OCI-M2 (cell line): ENCODE data around the gene LRRC8A.

Experiments
- DNase-seq: peaks from one replicate; lab custom pipeline; 2025; ENCODE audit not compliant: unreplicated experiment; lab: John Stamatoyannopoulos, UW

Gene LRRC8A

DNA sequence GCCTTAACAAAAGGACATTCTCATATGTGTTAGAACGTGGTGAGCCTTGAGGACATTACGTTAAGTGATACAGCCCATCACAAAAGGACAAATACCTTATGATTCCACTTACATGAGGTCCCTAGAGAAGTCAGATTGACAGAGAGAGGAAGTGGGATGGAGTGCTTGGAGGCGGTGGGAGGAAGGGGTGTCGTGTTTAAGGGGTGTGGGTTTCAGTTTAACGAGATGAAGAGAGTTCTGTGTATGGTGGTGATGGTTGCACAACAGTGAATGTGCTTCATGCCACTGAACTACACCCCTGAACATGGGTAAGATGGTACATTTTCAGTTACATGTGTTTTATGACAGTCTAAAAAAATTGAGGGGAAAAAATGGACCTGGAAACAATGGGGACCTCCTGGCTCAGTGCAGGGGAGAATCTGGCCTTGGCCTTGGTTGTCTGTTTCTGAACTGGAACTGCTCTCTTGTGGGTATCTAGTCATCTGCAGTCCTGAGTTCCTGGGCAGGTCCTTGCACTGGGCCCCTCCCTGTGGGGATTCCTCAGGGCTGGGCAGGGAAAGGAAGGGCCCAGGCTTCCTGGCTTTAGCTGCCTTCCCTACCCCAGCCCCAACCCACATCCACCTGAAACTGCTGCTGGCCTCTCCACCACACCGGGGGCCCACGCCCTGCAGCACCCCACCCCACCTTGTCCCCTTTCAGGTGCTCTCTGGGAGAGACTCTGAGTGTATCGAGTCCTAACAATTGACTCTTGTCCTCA is 17.8 kb downstream of the LRRC8A start:
- no peak for DNase-seq

DNA sequence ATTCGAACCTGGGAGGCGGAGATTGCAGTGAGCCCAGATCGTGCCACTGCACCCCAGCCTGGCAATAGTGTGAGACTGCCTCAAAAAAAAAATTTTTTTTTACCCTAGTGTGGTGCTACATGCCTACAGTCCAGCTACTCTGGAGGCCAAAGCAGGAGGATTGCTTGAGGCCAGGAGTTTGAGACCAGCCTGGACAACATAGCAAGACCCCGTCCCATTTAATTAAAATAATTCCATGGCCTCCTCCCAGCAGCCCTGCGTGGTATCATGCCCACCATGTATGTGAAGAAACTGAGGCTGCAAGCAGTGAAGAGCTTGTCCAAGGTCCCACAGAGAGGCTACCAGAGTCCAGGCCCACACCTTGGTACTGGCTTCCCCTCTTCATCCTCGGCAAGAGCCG is 19.4 kb downstream of the LRRC8A start:
- no peak for DNase-seq

DNA sequence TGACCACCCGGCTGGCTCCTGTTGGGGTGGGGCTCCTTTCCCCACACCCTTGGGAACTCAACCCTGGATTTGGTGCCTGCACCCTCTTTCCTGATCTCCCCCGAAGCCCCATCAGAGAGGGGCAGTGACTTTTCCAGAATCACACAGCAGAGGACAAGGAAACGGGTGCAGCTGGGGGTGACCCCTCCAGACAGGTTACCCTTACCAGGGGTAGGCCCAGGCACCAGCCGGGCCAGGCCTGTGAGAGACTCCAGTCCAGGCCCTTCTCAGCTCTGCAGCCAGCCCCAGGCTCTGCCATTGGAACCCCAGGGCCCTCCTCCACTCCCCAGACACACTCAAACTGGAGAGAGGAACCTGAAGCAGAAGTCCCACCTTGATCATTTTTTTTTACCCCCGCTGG is 19.9 kb downstream of the LRRC8A start:
- DNase-seq, result no peak

DNA sequence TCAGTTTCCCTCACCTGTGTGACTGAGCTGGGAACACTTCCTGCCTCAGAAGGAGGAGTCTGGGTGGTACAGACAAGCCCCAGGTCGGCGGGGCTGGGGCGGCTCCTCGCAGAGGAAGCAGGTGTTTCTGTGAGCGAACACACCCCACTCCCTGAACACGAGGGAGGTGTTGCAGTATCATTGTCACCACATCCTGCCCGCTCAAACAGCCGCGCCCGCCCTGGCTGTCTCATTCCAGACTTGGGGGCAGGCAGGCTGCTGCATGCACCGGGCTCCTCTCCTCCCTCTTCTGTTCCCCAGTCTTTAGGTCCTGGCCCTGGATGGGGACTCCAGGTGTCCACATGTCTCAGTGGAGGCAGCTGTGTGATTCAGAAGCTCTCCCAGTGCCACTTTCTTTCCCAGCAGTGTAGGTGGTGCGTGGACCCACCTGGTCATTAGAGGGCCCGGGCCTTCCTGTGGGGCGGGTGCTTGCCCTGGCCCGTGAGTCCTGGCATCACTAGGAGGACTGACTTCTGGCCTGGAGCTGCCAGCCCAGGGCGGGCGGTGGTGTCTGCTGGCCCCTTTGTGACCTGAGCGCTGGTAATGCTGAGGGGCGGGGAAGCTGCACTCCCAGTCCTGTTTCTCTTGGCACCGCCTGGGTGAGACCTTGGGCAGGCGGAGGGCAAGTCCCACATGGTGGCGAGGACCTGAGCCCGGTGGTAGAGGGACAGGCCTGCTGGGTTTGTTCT is 20.6 kb downstream of the LRRC8A start:
- DNase-seq, result no peak

DNA sequence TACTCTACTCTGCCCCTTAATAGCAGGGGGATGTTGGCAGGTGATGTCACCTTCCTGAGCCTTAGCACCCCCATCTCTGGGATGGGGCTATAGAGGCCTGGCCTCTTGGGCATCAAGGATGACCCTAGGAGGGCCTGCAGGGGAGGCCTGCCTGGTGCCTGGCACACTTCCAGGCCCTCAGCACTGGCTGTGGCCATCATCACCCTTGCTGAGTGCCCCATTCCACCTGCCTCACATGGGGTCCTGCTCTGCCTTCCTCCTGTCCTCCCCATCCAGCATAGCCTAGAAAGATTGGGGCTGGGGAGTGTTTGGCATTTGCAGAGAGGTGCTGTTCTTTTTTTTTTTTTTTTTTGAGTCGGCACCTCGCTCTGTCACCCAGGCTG is 21.1 kb downstream of the LRRC8A start:
- DNase-seq, result no peak

DNA sequence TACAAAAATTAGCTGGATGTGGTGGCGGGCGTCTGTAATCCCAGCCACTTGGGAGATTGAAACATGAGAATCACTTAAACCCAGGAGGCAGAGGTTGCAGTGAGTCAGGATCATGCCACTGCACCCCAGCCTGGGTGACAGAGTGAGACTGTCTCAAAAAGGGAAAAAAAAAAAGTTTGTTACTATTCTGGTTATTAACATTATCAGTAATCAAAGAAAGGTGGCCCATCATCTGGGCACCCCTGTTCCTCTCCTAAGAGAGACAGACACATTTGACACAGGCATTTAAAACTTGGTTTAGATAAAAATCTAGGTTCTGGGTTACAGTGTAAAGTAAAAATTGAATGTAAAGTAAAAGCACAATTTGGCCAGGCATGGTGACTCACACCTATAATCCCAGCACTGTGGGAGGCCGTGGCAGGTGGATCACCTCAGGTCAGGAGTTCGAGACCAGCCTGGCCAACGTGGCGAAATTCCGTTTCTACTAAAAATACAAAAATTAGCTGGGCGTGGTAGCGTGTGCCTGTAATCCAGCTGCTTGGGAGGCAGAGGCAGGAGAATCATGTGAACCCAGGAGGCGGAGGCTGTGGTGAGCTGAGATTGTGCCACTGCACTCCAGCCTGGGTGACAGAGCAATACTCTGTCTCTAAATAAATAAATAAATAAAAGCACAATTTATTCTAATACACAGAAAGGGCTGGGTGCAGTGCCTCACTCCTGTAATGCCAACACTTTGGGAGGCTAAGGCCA is 22.1 kb downstream of the LRRC8A start:
- DNase-seq, result no peak

DNA sequence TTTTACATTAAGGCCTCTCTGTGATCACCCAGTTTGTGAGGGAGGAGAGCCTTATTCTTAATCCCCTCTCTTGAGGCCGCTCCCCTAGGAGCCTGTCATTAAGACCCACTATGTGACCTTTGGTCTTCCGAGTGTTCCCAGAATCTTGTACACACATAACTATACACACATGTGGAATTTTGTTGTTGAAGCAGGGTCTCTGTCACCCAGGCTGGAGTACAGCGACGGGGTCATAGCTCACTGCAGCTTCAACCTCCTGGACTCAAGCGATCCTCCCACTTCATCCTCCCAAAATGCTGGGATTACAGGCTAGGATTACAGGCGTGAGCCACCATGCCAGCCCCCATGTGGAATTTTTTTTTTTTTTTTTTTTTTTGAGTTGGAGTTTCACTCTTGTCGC is 24.0 kb downstream of the LRRC8A start:
- no peak for DNase-seq

DNA sequence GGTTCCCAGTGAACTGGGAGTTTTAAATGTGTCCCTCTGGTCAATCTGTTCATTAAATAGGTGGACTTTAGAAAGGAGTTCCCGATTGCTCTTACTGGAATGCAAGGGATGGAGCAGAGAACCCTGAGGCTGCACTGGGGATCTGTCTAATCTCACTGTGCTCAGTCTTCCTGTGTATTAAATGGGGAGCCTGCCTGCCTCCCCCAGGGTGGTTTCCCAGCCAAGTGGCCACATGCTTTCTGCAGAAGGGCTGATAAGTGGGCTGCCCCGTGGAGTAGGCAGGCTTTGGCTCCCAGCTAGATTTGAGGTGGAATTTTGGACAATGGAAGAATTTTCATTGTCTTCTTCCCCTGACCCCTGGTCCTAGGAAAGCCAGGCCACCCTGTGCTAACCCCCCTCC is 24.8 kb downstream of the LRRC8A start:
- DNase-seq, result no peak

DNA sequence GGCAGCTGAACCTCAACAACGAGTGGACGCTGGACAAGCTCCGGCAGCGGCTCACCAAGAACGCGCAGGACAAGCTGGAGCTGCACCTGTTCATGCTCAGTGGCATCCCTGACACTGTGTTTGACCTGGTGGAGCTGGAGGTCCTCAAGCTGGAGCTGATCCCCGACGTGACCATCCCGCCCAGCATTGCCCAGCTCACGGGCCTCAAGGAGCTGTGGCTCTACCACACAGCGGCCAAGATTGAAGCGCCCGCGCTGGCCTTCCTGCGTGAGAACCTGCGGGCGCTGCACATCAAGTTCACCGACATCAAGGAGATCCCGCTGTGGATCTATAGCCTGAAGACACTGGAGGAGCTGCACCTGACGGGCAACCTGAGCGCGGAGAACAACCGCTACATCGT is 26.4 kb downstream of the LRRC8A start:
- no peak for DNase-seq

DNA sequence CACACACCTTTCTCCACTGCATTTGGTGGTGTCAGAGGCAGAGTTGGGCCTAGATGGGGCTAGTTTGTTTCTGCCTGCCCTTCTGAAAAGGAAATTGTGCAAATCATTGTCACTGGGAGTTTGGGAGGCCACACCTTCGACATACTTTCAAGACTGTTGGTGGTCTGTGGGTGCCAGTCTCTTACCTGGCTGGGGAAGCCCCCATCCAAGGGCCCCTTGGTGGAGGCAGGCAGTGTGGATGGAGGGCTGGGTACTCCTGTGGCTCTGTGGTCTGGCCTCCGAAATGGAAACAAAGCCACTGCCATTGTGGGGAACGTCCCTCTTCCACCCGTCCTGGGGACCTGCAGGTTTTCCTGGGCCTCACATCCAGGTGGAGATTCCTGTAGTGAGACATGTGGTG is 27.9 kb downstream of the LRRC8A start:
- DNase-seq, result no peak

DNA sequence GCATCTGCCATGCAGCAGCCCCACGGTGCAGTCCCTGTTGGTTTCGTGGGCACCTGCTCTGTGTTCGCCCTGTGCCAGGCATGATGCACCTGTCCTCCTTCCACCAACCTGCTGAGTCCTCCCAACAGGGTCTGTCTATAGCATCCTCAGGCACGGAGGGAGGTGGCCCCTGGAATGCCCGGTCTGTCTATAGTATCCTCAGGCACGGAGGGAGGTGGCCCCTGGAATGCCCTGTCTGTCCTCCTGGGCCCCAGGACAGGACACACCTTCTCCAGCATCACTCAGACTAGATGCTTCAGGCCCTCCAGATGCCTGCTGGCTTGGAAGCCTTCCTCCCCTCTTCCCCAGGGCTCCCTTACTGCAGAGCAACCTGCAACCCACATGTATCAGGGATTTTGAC is 29.0 kb downstream of the LRRC8A start:
- no peak for DNase-seq

DNA sequence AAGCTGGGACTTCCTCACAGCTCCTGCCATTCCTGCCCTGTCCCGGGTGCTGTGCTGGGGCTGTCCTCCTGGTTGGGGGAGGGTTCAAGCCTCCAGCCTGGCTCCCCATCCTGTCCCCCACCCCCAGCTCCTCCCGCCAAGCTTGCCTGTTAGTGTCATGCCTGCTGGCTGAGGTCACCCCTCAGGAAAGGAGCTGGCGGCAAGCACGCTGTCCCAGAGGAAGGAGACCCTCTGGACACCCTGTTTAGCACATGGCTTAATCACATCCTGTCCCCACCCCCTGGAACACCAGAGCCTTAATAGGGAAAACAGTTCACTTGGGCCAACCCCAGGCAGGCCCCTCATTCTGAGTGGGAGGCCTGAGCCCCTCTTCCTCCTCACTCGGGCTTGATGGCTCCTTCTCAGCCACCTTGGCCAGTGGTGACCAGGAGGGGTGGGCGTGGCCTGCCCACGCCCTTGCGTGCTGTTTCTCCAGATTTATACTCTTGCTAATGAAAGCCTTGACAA is 29.6 kb downstream of the LRRC8A start:
- no peak for DNase-seq

DNA sequence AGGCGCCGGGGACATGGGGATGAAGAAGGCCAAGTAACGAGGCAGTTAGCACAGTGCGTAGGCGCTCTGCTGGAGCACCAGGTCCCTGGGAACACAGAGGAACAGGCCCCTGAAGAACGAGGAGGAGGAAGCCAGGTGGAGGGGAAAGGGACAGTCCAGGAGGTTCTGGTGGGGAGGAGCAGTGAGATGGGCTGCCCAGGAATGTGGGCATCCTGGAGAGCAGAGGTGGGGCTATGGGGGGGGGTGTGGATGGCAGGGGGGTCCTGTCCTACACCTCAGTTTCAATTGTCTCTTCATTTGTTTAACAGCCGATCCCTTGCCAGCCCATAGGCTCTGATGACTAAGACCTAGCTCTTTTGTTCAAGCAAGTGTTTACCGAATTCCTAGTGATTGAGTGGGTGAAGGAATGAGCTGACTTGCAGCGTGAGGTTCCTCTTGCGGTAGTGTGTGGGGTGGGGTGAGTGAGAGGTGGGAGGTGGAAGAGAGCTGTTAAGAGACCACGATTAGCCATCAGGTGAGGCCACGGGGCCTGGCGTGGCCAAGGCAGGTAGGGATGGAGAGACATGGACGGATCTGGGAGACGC is 30.4 kb downstream of the LRRC8A start:
- no peak for DNase-seq

DNA sequence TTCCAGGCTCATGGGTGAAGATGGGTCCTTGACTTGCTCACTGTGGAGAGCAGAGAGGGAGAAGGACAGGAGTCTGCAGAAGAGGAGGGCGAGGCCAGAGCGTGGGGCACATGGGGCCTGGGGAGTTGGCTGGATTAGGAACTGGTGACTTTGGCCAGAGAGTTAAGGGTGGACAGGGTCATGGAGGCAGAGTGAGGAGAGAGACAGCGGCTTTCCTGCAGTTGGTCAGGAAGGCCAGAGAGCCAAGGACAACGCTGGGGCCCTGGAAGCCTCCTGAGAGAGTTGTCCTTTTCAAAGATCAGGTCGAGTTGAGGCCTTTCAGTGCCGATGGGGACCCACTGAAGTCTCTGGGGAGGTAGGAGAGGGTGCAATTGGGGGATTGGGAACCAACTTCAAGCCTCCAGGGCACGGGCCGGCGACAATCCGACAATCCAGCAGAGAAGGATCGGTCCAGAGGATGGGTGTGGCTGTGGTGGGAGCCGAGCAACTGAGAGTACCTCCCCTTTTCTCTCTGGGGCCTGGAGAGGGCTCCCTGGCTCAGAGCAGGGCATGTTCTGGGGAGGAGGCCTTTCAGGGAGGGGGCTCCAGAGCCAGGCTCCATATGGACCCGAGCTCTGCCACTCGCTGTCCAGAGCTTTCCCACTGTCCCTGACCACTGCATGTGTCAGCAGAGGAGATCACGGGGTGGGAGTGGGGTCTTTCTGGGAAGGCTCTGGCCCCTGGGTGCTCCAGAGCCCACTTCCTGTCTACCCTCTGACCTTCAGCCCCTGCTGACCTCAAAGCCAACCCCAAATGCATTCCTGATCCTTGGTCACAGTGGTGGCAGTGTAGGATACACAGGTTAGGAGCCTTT is 31.3 kb downstream of the LRRC8A start:
- no peak for DNase-seq

DNA sequence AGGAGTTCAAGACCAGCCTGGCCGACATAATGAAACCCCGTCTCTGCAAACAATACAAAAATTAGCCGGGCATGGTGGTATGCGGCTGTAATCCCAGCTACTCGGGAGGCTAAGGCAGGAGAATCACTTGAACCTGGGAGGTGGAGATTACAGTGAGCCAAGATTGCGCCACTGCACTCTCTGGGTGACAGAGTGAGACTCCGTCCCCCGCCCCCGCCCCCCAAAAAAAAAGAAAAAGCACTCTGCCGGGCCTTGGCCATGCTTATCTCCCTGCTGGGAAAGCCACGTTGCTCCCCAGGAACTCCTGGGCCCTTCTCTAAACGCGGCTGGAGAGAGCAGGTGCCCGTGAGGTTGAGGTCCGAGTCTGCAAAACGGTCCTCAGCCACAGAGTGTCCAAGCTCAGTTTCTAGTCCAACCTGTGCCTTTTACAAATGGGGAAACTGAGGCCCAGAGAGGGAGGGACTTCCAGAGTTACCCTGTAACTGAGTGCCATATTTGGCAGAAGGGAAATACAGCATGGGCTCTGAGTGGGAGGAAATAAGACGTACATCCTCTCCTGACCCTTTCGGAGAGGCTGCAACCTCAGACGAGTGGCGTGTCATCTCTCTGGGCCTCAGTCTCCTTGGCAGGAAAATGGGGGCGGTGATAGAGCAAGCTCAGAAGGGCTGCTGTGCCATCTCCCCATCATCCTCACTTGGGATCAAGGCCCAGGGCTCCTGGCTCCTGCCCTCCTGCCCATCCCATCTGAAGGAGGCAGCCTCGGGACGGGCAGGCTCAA is 32.3 kb downstream of the LRRC8A start:
- no peak for DNase-seq

DNA sequence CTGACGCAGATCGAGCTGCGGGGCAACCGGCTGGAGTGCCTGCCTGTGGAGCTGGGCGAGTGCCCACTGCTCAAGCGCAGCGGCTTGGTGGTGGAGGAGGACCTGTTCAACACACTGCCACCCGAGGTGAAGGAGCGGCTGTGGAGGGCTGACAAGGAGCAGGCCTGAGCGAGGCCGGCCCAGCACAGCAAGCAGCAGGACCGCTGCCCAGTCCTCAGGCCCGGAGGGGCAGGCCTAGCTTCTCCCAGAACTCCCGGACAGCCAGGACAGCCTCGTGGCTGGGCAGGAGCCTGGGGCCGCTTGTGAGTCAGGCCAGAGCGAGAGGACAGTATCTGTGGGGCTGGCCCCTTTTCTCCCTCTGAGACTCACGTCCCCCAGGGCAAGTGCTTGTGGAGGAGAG is 34.3 kb downstream of the LRRC8A start:
- no peak for DNase-seq

DNA sequence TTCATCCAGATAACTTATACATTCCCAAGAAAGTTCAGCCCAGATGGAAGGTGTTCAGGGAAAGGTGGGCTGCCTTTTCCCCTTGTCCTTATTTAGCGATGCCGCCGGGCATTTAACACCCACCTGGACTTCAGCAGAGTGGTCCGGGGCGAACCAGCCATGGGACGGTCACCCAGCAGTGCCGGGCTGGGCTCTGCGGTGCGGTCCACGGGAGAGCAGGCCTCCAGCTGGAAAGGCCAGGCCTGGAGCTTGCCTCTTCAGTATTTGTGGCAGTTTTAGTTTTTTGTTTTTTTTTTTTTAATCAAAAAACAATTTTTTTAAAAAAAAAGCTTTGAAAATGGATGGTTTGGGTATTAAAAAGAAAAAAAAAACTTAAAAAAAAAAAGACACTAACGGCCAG is 34.8 kb downstream of the LRRC8A start:
- no peak for DNase-seq

DNA sequence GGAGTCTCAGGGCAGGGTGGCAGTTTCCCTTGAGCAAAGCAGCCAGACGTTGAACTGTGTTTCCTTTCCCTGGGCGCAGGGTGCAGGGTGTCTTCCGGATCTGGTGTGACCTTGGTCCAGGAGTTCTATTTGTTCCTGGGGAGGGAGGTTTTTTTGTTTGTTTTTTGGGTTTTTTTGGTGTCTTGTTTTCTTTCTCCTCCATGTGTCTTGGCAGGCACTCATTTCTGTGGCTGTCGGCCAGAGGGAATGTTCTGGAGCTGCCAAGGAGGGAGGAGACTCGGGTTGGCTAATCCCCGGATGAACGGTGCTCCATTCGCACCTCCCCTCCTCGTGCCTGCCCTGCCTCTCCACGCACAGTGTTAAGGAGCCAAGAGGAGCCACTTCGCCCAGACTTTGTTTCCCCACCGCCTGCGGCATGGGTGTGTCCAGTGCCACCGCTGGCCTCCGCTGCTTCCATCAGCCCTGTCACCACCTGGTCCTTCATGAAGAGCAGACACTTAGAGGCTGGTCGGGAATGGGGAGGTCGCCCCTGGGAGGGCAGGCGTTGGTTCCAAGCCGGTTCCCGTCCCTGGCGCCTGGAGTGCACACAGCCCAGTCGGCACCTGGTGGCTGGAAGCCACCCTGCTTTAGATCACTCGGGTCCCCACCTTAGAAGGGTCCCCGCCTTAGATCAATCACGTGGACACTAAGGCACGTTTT is 35.4 kb downstream of the LRRC8A start:
- DNase-seq, result no peak

DNA sequence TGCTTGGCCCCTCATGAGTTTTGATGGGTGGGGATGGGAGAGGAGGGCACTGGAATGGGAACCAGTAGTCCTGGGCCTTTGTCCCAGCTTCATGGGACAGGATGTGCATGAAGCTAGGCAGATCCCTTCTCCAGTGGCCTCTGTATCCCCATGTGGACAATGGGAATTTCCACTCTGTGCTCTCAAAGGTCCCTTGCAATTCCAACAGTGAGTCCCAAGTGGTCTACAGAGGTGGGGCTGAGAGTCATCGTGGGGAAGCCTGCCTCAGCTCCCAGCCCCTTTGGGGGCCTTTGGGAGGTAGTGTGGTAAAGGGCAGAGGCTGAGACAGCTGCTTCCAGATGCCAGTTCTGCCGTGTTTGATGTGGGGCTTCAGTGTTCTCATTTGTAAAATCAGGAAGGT is 37.0 kb downstream of the LRRC8A start:
- DNase-seq, result no peak
